NCI-H1092 (cell line): ENCODE measurements around the gene KIFAP3.
"Not testable (repeated sequence)": the region's sequence is repeated elsewhere in the genome, so short reads cannot be mapped to it uniquely, and the experiment has no call there.

Experiments
- DNase-seq: peaks from one replicate; lab custom pipeline; 2025; lab: John Stamatoyannopoulos, UW

KIFAP3 gene

GRCh38 chr1:169924063-169924462, 150.4 kb downstream of the KIFAP3 start:
- DNase-seq = no peak

GRCh38 chr1:169921080-169921479, 153.4 kb downstream of the KIFAP3 start:
- no peak for DNase-seq

GRCh38 chr1:169918927-169919326, 155.6 kb downstream of the KIFAP3 start:
- DNase-seq = no peak

- not testable (repeated sequence) for DNase-seq
These were observed 156.3 kb downstream of the KIFAP3 start for GRCh38 chr1:169918220-169918619.

GRCh38 chr1:169915150-169915549, 159.3 kb downstream of the KIFAP3 start:
- DNase-seq = no peak

- DNase-seq = no peak
These were observed 160.0 kb downstream of the KIFAP3 start for GRCh38 chr1:169914531-169914930.

- DNase-seq = no peak
These were observed 165.0 kb downstream of the KIFAP3 start for GRCh38 chr1:169909499-169909898.

- DNase-seq = no peak
These were observed 167.6 kb downstream of the KIFAP3 start for GRCh38 chr1:169906938-169907337.

- no peak for DNase-seq
These were observed 169.7 kb downstream of the KIFAP3 start for GRCh38 chr1:169904834-169905233.

- no peak for DNase-seq
These were observed 171.7 kb downstream of the KIFAP3 start for GRCh38 chr1:169902751-169903150.

GRCh38 chr1:169901115-169901514, 173.4 kb downstream of the KIFAP3 start:
- no peak for DNase-seq

GRCh38 chr1:169900571-169900970, 173.9 kb downstream of the KIFAP3 start:
- DNase-seq = no peak

GRCh38 chr1:169899519-169900217, 174.8 kb downstream of the KIFAP3 start:
- no peak for DNase-seq

- DNase-seq = no peak
These were observed 178.5 kb downstream of the KIFAP3 start for GRCh38 chr1:169896013-169896412.

GRCh38 chr1:169894424-169895145, 179.9 kb downstream of the KIFAP3 start:
- DNase-seq = no peak

GRCh38 chr1:169893645-169894423, 180.7 kb downstream of the KIFAP3 start, which contains the start of gene SCYL3:
Gene SCYL3, minus strand, starts transcription at chr1:169893896. Its CDS starts 5,056 bp downstream, at chr1:169888840.
- DNase-seq = peak; percentile 98

GRCh38 chr1:169892927-169893644, 181.4 kb downstream of the KIFAP3 start:
- peak; percentile 10 for DNase-seq

- no peak for DNase-seq
These were observed 182.1 kb downstream of the KIFAP3 start for GRCh38 chr1:169892176-169892926.

- DNase-seq = no peak
These were observed 183.0 kb downstream of the KIFAP3 start for GRCh38 chr1:169891539-169891885.

GRCh38 chr1:169890761-169891538, 183.5 kb downstream of the KIFAP3 start:
- DNase-seq = no peak

- DNase-seq = no peak
These were observed 184.6 kb downstream of the KIFAP3 start for GRCh38 chr1:169889871-169890270.
